Activated naive CD8-positive, alpha-beta T cell treated with anti-CD3 and anti-CD28 coated beads, Interleukin-2, amount 10 ng/mL, durations not matched to agents 7 days and 5 days (primary cell): ENCODE measurements around the gene ARHGAP26. TPM values are rescaled to one million over a fixed set of nuclear protein-coding genes. Genes with fewer than 3 reads are reported as not detected.

Experiments
- ATAC-seq: fragments of 150-1000 bp; cut with Tn5 transposase; one replicate; pipeline ENCODE4 v1.10.0; 2021; ENCODE audit warnings: low read depth, moderate library complexity
- POLR2A ChIA-PET: fragments of 350-600 bp; sonication (Branson Sonifier 250); formaldehyde crosslinking; loops from one replicate; lab custom pipeline; 2021; ENCODE audit warnings: antibody characterized with exemption; lab: Charles Lee
- DNase-seq: peaks from one replicate; pipeline ENCODE4 v3.0.0; 2021
- H3K27ac Mint-ChIP-seq: one replicate; pipeline ENCODE4 v1.8.0; 2022; ENCODE audit warnings: mild to moderate bottlenecking, mixed read lengths
- H3K27me3 Mint-ChIP-seq: one replicate; pipeline ENCODE4 v1.8.0; 2022; ENCODE audit warnings: mild to moderate bottlenecking, moderate library complexity, mixed read lengths
- H3K36me3 Mint-ChIP-seq: one replicate; pipeline ENCODE4 v1.8.0; 2021; ENCODE audit warnings: mild to moderate bottlenecking, mixed read lengths
- H3K4me1 Mint-ChIP-seq: one replicate; pipeline ENCODE4 v1.8.0; 2021; ENCODE audit warnings: mixed read lengths
- H3K4me3 Mint-ChIP-seq: one replicate; pipeline ENCODE4 v1.8.0; 2022; ENCODE audit warnings: mild to moderate bottlenecking, moderate library complexity, mixed read lengths
- H3K9me3 Mint-ChIP-seq: one replicate; pipeline ENCODE4 v1.8.0; 2021; ENCODE audit warnings: mixed read lengths
- total RNA-seq, 2 experiments: library from RNA; stranded (reverse); gene quantifications; one replicate each; pipeline ENCODE4 v1.2.3, GENCODE V29; 2021

Gene ARHGAP26
- total RNA-seq, 2 experiments from 2014 or later = 30.6 to 32.0 TPM

- peaks cover 29% of the 10 kb centered on the region for H3K4me1 Mint-ChIP-seq
- ATAC-seq (no peak), DNase-seq (no peak)
- peaks cover 25% of the 10 kb centered on the region for H3K36me3 Mint-ChIP-seq
- POLR2A ChIA-PET = no interaction called here
- H3K9me3 Mint-ChIP-seq = peaks cover 2% of the 10 kb centered on the region
- no peak overlapping the region for H3K4me3 Mint-ChIP-seq
- no peaks in the 10 kb centered on the region for H3K27me3 Mint-ChIP-seq
- H3K27ac Mint-ChIP-seq = no peak overlapping the region
These were observed 200.4 kb downstream of the ARHGAP26 start for GRCh38 chr5:142970440-142971030.

- POLR2A ChIA-PET = interaction anchor here (0.7 kb wide), 1 partner anchor 1214 kb away, joined by 3 read pairs; no protein-coding TSS in a partner anchor
- Mint-ChIP-seq H3K9me3 (peaks cover 2% of the 10 kb centered on the region), H3K27me3 (no peaks in the 10 kb centered on the region), H3K27ac (peak overlapping the region; percentile 42), H3K4me1 (peaks cover 27% of the 10 kb centered on the region), H3K36me3 (peaks cover 25% of the 10 kb centered on the region), H3K4me3 (no peak overlapping the region)
- no peak for ATAC-seq
- DNase-seq = no peak
These were observed 201.3 kb downstream of the ARHGAP26 start for GRCh38 chr5:142971303-142972013.

GRCh38 chr5:142972064-142972570, 201.9 kb downstream of the ARHGAP26 start:
- Mint-ChIP-seq H3K27me3 (no peaks in the 10 kb centered on the region), H3K4me1 (peaks cover 32% of the 10 kb centered on the region), H3K36me3 (peaks cover 23% of the 10 kb centered on the region), H3K9me3 (peaks cover 2% of the 10 kb centered on the region), H3K4me3 (no peak overlapping the region), H3K27ac (peak overlapping the region; percentile 50)
- ATAC-seq (no peak), DNase-seq (no peak)
- POLR2A ChIA-PET = interaction anchor here (0.7 kb wide), 1 partner anchor 1214 kb away, joined by 3 read pairs; no protein-coding TSS in a partner anchor

- Mint-ChIP-seq H3K4me1 (peaks cover 45% of the 10 kb centered on the region), H3K27me3 (no peaks in the 10 kb centered on the region), H3K4me3 (no peak overlapping the region), H3K27ac (no peak overlapping the region), H3K9me3 (peaks cover 2% of the 10 kb centered on the region), H3K36me3 (peaks cover 20% of the 10 kb centered on the region)
- ATAC-seq (no peak), DNase-seq (no peak)
- POLR2A ChIA-PET = no interaction called here
These were observed 203.8 kb downstream of the ARHGAP26 start for GRCh38 chr5:142973932-142974331.

GRCh38 chr5:142974409-142974808, 204.2 kb downstream of the ARHGAP26 start:
- H3K27me3 Mint-ChIP-seq = no peaks in the 10 kb centered on the region
- no peak for DNase-seq
- no peak for ATAC-seq
- H3K4me3 Mint-ChIP-seq = no peak overlapping the region
- H3K27ac Mint-ChIP-seq = peak overlapping the region; percentile 24
- POLR2A ChIA-PET = no interaction called here
- H3K36me3 Mint-ChIP-seq = peaks cover 24% of the 10 kb centered on the region
- peaks cover 50% of the 10 kb centered on the region for H3K4me1 Mint-ChIP-seq
- peaks cover 2% of the 10 kb centered on the region for H3K9me3 Mint-ChIP-seq

- H3K27ac Mint-ChIP-seq = no peak overlapping the region
- H3K36me3 Mint-ChIP-seq = peaks cover 22% of the 10 kb centered on the region
- H3K4me3 Mint-ChIP-seq = no peak overlapping the region
- peaks cover 2% of the 10 kb centered on the region for H3K9me3 Mint-ChIP-seq
- peaks cover 49% of the 10 kb centered on the region for H3K4me1 Mint-ChIP-seq
- DNase-seq = no peak
- POLR2A ChIA-PET = interaction anchor here (3.5 kb wide), 1 partner anchor 25 kb away, joined by 13 read pairs; no protein-coding TSS in a partner anchor
- H3K27me3 Mint-ChIP-seq = no peaks in the 10 kb centered on the region
- no peak for ATAC-seq
These were observed 206.7 kb downstream of the ARHGAP26 start for GRCh38 chr5:142976861-142977260.

GRCh38 chr5:142977363-142978051, 207.3 kb downstream of the ARHGAP26 start:
- peak; percentile 88 for ATAC-seq
- peak overlapping the region; percentile 88 for H3K27ac Mint-ChIP-seq

GRCh38 chr5:142978252-142978651, 208.1 kb downstream of the ARHGAP26 start:
- no peak for ATAC-seq
- DNase-seq = no peak
- H3K36me3 Mint-ChIP-seq = peaks cover 24% of the 10 kb centered on the region
- peak overlapping the region; percentile 88 for H3K27ac Mint-ChIP-seq
- no peaks in the 10 kb centered on the region for H3K27me3 Mint-ChIP-seq
- H3K9me3 Mint-ChIP-seq = peaks cover 2% of the 10 kb centered on the region
- H3K4me3 Mint-ChIP-seq = peak overlapping the region; percentile 70
- POLR2A ChIA-PET = interaction anchor here (3.5 kb wide), 1 partner anchor 24 kb away, joined by 13 read pairs; no protein-coding TSS in a partner anchor
- H3K4me1 Mint-ChIP-seq = peaks cover 49% of the 10 kb centered on the region

More at GRCh38 chr5:142977363-142978051, 207.3 kb downstream of the ARHGAP26 start:
- Mint-ChIP-seq H3K4me1 (peaks cover 51% of the 10 kb centered on the region), H3K36me3 (peaks cover 22% of the 10 kb centered on the region), H3K27me3 (no peaks in the 10 kb centered on the region), H3K4me3 (peak overlapping the region; percentile 70), H3K9me3 (peaks cover 2% of the 10 kb centered on the region)
- no peak for DNase-seq
- POLR2A ChIA-PET = interaction anchor here (3.5 kb wide), 1 partner anchor 25 kb away, joined by 13 read pairs; no protein-coding TSS in a partner anchor

GRCh38 chr5:142978726-142979125, 208.5 kb downstream of the ARHGAP26 start:
- no peak for DNase-seq
- Mint-ChIP-seq H3K27me3 (no peaks in the 10 kb centered on the region), H3K27ac (peak overlapping the region; percentile 3), H3K9me3 (peaks cover 2% of the 10 kb centered on the region), H3K4me3 (no peak overlapping the region), H3K36me3 (peaks cover 24% of the 10 kb centered on the region), H3K4me1 (peaks cover 47% of the 10 kb centered on the region)
- ATAC-seq = no peak
- POLR2A ChIA-PET = no interaction called here

- no peak overlapping the region for H3K4me3 Mint-ChIP-seq
- POLR2A ChIA-PET = no interaction called here
- no peaks in the 10 kb centered on the region for H3K27me3 Mint-ChIP-seq
- ATAC-seq = no peak
- peaks cover 2% of the 10 kb centered on the region for H3K9me3 Mint-ChIP-seq
- H3K36me3 Mint-ChIP-seq = peaks cover 22% of the 10 kb centered on the region
- H3K27ac Mint-ChIP-seq = no peak overlapping the region
- no peak for DNase-seq
- peaks cover 49% of the 10 kb centered on the region for H3K4me1 Mint-ChIP-seq
These were observed 209.5 kb downstream of the ARHGAP26 start for GRCh38 chr5:142979636-142980035.

GRCh38 chr5:142981475-142981874, 211.3 kb downstream of the ARHGAP26 start:
- Mint-ChIP-seq H3K4me1 (peaks cover 46% of the 10 kb centered on the region), H3K9me3 (peaks cover 3% of the 10 kb centered on the region), H3K27me3 (no peaks in the 10 kb centered on the region), H3K36me3 (peaks cover 22% of the 10 kb centered on the region), H3K27ac (peak overlapping the region; percentile 82), H3K4me3 (no peak overlapping the region)
- no peak for ATAC-seq
- no peak for DNase-seq
- POLR2A ChIA-PET = interaction anchor here (0.9 kb wide), 1 partner anchor 23 kb away, joined by 5 read pairs; no protein-coding TSS in a partner anchor

GRCh38 chr5:142981886-142982820, 212.0 kb downstream of the ARHGAP26 start:
- DNase-seq (no peak), ATAC-seq (no peak)
- Mint-ChIP-seq H3K9me3 (peaks cover 6% of the 10 kb centered on the region), H3K27ac (peak overlapping the region; percentile 82), H3K27me3 (no peaks in the 10 kb centered on the region), H3K36me3 (peaks cover 25% of the 10 kb centered on the region), H3K4me1 (peaks cover 41% of the 10 kb centered on the region), H3K4me3 (no peak overlapping the region)
- POLR2A ChIA-PET = interaction anchor here (0.9 kb wide), 1 partner anchor 22 kb away, joined by 5 read pairs; no protein-coding TSS in a partner anchor
